ENCODE results near the gene ZNF607. TPM values are rescaled to one million over a fixed set of nuclear protein-coding genes. Genes with fewer than 3 reads are reported as not detected.

The ZNF607 gene
- total and polyA plus RNA-seq, 2 experiments from 2014 or later = 3.2 to 11.4 TPM

DNA sequence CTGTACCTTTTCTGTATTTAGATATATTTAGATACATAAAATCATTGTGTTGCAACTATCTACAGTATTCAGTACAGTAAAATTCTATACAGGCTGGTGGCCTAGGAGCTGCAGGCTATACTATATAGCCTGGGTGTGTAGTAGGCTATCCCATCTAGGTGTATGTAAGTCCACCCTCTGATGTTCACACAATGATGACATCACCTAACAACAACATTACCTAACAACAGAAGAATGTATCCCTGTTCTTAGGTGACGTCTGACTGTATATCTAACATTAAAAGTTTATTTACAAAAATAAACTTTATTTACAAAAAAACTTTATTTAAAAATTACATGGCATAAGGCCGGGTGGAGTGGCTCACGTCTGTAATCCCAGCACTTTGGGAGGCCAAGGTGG is 36.0 kb downstream of the ZNF607 start (continued):
- TF ChIP-seq, protein P1, sequence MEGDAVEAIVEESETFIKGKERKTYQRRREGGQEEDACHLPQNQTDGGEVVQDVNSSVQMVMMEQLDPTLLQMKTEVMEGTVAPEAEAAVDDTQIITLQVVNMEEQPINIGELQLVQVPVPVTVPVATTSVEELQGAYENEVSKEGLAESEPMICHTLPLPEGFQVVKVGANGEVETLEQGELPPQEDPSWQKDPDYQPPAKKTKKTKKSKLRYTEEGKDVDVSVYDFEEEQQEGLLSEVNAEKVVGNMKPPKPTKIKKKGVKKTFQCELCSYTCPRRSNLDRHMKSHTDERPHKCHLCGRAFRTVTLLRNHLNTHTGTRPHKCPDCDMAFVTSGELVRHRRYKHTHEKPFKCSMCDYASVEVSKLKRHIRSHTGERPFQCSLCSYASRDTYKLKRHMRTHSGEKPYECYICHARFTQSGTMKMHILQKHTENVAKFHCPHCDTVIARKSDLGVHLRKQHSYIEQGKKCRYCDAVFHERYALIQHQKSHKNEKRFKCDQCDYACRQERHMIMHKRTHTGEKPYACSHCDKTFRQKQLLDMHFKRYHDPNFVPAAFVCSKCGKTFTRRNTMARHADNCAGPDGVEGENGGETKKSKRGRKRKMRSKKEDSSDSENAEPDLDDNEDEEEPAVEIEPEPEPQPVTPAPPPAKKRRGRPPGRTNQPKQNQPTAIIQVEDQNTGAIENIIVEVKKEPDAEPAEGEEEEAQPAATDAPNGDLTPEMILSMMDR (conservative IDR thresholded peaks at IDR 0.05; ENCODE audit: low read depth in 2 of 2) = no peak
- TF ChIP-seq, protein P2, sequence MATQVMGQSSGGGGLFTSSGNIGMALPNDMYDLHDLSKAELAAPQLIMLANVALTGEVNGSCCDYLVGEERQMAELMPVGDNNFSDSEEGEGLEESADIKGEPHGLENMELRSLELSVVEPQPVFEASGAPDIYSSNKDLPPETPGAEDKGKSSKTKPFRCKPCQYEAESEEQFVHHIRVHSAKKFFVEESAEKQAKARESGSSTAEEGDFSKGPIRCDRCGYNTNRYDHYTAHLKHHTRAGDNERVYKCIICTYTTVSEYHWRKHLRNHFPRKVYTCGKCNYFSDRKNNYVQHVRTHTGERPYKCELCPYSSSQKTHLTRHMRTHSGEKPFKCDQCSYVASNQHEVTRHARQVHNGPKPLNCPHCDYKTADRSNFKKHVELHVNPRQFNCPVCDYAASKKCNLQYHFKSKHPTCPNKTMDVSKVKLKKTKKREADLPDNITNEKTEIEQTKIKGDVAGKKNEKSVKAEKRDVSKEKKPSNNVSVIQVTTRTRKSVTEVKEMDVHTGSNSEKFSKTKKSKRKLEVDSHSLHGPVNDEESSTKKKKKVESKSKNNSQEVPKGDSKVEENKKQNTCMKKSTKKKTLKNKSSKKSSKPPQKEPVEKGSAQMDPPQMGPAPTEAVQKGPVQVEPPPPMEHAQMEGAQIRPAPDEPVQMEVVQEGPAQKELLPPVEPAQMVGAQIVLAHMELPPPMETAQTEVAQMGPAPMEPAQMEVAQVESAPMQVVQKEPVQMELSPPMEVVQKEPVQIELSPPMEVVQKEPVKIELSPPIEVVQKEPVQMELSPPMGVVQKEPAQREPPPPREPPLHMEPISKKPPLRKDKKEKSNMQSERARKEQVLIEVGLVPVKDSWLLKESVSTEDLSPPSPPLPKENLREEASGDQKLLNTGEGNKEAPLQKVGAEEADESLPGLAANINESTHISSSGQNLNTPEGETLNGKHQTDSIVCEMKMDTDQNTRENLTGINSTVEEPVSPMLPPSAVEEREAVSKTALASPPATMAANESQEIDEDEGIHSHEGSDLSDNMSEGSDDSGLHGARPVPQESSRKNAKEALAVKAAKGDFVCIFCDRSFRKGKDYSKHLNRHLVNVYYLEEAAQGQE (IDR thresholded peaks at IDR 0.05; ENCODE audit: unreplicated experiment) = no peak
- TF ChIP-seq EZH2 (IDR thresholded peaks at IDR 0.05; ENCODE audit: low read depth, unreplicated experiment) (no peak), EZH2phosphoT487 (IDR thresholded peaks at IDR 0.05; ENCODE audit: unreplicated experiment) (no peak), NANOG (IDR thresholded peaks at IDR 0.05; ENCODE audit: borderline replicate concordance) (no peak), CREB1 (CRISPR knock-in tag; IDR thresholded peaks at IDR 0.05; ENCODE audit: low read depth) (no peak)

DNA sequence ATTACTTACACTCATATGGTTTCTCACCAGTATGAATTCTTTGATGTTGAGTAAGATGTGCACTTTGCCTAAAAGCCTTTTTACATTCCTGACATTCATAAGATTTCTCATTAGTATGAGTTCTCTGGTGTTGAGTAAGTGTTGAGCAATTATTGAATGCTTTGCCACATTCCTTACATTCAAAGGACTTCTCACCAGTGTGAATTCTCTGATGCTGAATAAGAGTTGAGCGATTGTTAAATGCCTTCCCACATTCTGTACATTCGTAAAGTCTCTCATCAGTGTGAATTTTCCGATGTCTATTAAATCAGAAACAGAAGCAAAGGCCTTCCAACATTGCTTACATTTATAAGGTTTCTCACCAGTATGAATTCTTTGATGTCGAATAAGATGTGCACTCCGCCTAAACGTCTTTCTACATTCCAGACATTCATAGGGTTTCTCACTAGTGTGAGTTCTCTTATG is 50.1 kb downstream of the ZNF607 start:
- H3K36me3 Mint-ChIP-seq (ENCODE audit: low read depth) = peaks cover 8% of the 10 kb centered on the region
- Histone ChIP-seq H3K4me2 (no peak overlapping the region), H3K9me2 (ENCODE audit: insufficient read depth) (no peaks in the 10 kb centered on the region), H3K4me3 (no peak overlapping the region), H3K79me2 (replicated peaks; ENCODE audit: insufficient read depth) (no peaks in the 10 kb centered on the region), H3K27me3 (ENCODE audit: insufficient read depth) (no peaks in the 10 kb centered on the region), H3K27ac (ENCODE audit: low read depth) (no peak overlapping the region), H2AFZ (no peak overlapping the region), H3K36me3 (ENCODE audit: insufficient read depth) (peaks cover 14% of the 10 kb centered on the region; the same call in 1 of the 2 replicates), H3F3A (replicated peaks; ENCODE audit: low read depth) (no peaks in the 10 kb centered on the region), H4K20me1 (replicated peaks; ENCODE audit: insufficient read depth) (no peaks in the 10 kb centered on the region), H3K4me1 (ENCODE audit: insufficient read depth) (no peaks in the 10 kb centered on the region)
- no peaks in the 10 kb centered on the region for H3K27me3 Mint-ChIP-seq (ENCODE audit: insufficient read depth, low read depth, poor library complexity)
- ATAC-seq (no peak), DNase-seq (ENCODE audit: low spot score) (peak; percentile 1)
- peaks cover 89% of the 10 kb centered on the region for H3K9me3 Mint-ChIP-seq
- H3K27ac Mint-ChIP-seq = no peak overlapping the region
- no peak overlapping the region for H3K4me3 Mint-ChIP-seq
- TF ChIP-seq POLR2AphosphoS5 (IDR thresholded peaks at IDR 0.05; ENCODE audit: low read depth) = no peak
- TF ChIP-seq, protein P3, sequence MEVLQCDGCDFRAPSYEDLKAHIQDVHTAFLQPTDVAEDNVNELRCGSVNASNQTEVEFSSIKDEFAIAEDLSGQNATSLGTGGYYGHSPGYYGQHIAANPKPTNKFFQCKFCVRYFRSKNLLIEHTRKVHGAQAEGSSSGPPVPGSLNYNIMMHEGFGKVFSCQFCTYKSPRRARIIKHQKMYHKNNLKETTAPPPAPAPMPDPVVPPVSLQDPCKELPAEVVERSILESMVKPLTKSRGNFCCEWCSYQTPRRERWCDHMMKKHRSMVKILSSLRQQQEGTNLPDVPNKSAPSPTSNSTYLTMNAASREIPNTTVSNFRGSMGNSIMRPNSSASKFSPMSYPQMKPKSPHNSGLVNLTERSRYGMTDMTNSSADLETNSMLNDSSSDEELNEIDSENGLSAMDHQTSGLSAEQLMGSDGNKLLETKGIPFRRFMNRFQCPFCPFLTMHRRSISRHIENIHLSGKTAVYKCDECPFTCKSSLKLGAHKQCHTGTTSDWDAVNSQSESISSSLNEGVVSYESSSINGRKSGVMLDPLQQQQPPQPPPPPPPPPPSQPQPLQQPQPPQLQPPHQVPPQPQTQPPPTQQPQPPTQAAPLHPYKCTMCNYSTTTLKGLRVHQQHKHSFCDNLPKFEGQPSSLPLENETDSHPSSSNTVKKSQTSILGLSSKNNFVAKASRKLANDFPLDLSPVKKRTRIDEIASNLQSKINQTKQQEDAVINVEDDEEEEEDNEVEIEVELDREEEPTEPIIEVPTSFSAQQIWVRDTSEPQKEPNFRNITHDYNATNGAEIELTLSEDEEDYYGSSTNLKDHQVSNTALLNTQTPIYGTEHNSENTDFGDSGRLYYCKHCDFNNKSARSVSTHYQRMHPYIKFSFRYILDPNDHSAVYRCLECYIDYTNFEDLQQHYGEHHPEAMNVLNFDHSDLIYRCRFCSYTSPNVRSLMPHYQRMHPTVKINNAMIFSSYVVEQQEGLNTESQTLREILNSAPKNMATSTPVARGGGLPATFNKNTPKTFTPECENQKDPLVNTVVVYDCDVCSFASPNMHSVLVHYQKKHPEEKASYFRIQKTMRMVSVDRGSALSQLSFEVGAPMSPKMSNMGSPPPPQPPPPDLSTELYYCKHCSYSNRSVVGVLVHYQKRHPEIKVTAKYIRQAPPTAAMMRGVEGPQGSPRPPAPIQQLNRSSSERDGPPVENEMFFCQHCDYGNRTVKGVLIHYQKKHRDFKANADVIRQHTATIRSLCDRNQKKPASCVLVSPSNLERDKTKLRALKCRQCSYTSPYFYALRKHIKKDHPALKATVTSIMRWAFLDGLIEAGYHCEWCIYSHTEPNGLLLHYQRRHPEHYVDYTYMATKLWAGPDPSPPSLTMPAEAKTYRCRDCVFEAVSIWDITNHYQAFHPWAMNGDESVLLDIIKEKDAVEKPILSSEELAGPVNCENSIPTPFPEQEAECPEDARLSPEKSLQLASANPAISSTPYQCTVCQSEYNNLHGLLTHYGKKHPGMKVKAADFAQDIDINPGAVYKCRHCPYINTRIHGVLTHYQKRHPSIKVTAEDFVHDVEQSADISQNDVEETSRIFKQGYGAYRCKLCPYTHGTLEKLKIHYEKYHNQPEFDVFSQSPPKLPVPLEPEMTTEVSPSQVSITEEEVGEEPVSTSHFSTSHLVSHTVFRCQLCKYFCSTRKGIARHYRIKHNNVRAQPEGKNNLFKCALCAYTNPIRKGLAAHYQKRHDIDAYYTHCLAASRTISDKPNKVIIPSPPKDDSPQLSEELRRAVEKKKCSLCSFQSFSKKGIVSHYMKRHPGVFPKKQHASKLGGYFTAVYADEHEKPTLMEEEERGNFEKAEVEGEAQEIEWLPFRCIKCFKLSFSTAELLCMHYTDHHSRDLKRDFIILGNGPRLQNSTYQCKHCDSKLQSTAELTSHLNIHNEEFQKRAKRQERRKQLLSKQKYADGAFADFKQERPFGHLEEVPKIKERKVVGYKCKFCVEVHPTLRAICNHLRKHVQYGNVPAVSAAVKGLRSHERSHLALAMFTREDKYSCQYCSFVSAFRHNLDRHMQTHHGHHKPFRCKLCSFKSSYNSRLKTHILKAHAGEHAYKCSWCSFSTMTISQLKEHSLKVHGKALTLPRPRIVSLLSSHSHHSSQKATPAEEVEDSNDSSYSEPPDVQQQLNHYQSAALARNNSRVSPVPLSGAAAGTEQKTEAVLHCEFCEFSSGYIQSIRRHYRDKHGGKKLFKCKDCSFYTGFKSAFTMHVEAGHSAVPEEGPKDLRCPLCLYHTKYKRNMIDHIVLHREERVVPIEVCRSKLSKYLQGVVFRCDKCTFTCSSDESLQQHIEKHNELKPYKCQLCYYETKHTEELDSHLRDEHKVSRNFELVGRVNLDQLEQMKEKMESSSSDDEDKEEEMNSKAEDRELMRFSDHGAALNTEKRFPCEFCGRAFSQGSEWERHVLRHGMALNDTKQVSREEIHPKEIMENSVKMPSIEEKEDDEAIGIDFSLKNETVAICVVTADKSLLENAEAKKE (CRISPR knock-in tag; IDR thresholded peaks at IDR 0.05) = no peak
- TF ChIP-seq EZH2phosphoT487 (IDR thresholded peaks at IDR 0.05; ENCODE audit: unreplicated experiment) = no peak
- TF ChIP-seq ZNF331 (CRISPR knock-in tag; IDR thresholded peaks at IDR 0.05; ENCODE audit: low read depth) = no peak
- TF ChIP-seq CREB1 (CRISPR knock-in tag; IDR thresholded peaks at IDR 0.05; ENCODE audit: low read depth) = no peak
- TF ChIP-seq, protein P1 (conservative IDR thresholded peaks at IDR 0.05; ENCODE audit: low read depth in 2 of 2) = no peak
- TF ChIP-seq JUNB (IDR thresholded peaks at IDR 0.05; ENCODE audit: unreplicated experiment) = no peak
- no peak for TF ChIP-seq EZH2 (IDR thresholded peaks at IDR 0.05; ENCODE audit: low read depth, unreplicated experiment)
- H3K4me1 Mint-ChIP-seq = no peaks in the 10 kb centered on the region

Measured in GM23338 (cell line).